ENCODE data around the gene SIM1.

The SIM1 gene

GRCh38 chr6:100470422-100471120, 5.8 kb upstream of the SIM1 start:
- DNase-seq (ENCODE audit: extremely low read depth in 1 of 2, low read depth in 1 of 2), result no peak

DNA sequence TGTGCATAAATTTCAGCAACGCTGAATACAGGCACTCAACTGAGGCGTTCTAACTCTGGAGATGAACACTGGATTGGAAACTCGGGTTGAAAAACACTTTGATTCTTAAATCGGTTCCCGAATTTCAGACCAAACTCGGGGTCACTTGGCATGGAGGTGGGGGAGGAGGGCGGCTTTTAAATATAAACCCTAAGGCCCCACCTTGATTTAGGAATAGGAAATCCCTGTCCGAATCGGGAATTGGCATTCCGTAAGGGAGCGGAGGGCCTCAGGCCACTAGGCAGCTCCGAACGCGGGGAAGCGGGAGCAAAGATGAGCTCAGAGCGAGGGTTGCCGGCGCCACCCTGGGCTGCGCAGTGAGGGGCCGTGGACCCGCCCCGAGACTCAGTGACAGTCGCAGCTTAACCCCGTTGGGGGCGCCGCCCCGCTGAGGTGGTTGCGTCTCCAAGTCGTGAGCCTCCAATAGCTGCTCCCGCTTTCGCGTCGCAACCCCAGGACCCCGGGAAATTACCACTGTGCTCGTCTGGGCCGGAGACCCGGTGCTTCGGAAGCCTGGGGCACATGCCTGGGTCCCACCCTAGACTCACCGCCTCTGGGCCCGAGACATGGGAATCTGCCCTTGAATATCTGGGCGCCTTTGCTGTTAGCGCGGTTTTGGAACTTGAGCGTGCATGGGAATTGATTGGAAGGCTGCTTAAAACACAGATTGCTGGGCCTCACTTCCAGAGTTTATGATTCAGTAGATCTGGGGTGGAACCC, 4.6 kb upstream of the SIM1 start:
- DNase-seq (ENCODE audit: extremely low read depth in 1 of 2, low read depth in 1 of 2), result no peak

DNA sequence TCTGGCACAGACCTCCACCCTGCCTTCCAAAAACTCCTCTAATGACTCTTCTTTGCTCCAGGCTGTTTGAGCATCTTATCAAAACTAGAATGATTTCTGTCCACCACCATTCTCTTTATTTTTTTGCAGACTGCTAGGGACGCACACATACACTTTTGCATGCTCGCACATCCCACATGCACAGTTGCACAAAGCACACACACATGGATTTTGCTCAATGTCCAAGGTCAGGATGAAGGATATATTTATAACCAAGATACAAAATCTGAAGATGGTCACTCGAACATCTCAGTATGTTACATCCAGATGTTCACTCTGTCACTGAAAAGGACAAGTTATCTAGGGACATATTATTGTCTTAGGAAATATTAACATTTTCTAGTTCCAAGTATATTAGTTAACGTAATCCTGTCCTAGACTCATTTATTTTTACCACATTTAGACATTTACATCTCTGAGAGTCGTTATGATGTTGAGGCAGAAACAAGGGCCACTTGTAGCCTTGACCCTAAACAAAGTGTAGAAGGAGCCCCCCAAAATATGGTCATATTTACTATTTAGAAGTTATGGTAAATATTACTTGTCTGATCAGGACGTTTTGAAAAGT, 3.4 kb upstream of the SIM1 start:
- DNase-seq (ENCODE audit: extremely low read depth in 1 of 2, low read depth in 1 of 2), result no peak

DNA sequence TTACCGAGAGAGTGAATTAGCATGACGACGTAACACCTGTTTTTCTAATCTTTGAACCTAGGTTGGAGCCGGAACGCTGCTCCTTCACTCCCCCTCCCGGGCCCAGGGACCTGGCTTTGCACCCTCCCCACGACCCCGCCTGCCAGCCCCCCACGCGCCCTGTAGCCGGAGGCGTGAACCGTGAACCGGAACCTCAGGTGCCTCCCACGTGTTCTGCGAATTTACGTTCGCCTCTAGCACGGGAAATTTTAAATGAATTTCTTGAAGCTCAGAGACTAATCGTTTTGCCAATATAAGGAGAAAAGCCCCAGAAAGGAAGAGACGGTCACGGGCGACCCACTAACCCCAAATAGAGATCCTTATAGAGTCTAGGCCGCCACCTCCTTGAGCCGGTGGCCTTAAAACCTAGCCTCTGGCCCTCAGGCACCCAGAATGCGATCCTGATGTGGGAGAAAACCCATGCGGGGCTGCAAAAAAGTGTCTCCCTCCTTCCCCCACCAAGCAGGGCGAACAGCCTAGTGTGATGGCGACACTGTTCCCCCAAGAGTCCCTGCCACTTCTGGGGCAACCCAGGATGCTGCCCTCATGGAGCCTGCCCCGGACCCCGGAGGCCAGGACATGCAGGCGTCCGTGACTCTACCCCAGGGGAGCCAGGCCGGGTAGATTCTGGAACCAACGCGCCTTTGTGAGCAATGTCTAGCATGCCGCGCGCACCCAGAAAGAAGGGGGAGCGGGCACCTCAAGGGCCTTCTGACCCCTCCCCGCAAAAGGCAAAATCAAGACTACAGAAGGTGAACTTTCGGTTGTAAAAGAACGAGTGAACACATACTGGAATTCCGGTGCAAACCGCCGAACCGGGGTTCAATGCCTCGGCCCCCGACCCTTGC, 2.7 kb upstream of the SIM1 start:
- DNase-seq (ENCODE audit: extremely low read depth in 1 of 2, low read depth in 1 of 2), result no peak

- no peak for DNase-seq (ENCODE audit: extremely low read depth in 1 of 2, low read depth in 1 of 2)
Measured at GRCh38 chr6:100466410-100467128, 1.8 kb upstream of the SIM1 start.

DNA sequence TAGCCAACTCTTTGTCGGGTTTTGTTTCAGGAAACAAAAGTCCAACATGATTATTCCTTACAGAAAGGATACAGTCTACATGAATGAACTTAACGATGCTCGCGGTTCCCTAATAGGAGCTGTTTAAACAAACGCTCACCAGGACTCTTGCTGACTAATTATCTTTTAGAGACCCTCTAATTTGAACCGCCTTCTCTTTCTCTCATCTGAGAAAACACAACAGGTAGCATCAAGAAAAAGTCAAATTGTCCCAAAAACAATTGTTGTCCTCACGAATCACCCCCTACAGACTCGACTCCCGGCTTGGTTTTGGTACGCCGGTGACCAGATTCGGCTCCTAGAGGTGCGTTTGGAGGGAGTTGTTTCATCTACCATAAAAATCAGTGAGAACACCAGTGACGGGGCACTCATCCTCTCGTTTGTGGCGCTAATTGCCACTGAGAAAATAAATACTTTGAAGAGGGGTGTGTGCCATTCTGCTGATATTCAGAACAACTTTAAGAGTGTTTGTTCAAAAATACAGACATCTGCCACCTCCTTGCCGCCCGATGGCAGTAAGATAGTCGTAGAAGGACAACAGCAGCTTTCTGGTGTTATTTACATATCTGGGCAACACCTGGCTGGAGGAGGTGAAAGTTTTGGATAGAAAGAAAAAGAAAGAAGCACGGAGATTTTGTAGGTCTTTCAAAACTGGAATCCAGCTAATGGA, 1.1 kb upstream of the SIM1 start:
- no peak for DNase-seq (ENCODE audit: extremely low read depth in 1 of 2, low read depth in 1 of 2)

- DNase-seq (ENCODE audit: extremely low read depth in 1 of 2, low read depth in 1 of 2), result no peak
Measured at GRCh38 chr6:100464162-100464851, 414 bp downstream of the SIM1 start.

GRCh38 chr6:100463630-100464161, 1.0 kb downstream of the SIM1 start:
- no peak for DNase-seq (ENCODE audit: extremely low read depth in 1 of 2, low read depth in 1 of 2)

GRCh38 chr6:100462706-100463629, 1.8 kb downstream of the SIM1 start:
- no peak for DNase-seq (ENCODE audit: extremely low read depth in 1 of 2, low read depth in 1 of 2)

DNA sequence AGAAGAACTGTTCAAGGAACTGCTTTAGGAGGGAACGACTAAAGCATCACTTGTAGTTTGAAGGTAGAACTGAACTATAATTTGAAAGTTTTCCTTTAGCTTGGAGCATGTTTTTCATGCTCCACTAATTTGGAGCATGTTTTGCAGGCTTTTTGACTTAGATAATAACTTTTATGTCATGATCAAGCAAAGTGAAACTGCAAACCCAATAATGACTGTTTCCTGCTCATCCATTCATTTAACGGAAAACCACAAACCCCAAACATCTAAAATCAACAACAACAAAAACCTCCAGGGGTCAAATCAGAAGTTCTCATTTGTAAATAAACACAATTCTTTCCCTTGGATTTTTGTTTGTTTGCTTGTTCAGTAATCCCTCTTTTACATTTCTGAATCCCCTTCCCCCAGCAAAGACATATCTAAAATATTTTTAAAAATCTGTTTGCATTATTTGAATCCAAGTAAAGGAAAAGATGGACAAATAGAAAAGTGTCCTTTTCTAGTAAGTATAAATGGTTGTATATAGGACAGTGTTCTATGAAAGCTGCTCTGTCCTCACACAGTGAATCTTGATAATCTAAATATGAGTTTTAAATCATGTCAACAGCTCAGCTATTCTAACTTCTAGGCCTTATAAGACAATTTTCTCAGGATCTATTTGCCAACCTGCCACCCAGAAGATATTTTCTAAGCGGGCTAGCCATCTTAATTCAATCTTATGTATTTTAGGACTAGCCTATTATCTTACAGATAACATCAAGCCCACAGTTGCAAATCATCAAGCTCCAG, 2.6 kb downstream of the SIM1 start:
- no peak for DNase-seq (ENCODE audit: extremely low read depth in 1 of 2, low read depth in 1 of 2)

DNA sequence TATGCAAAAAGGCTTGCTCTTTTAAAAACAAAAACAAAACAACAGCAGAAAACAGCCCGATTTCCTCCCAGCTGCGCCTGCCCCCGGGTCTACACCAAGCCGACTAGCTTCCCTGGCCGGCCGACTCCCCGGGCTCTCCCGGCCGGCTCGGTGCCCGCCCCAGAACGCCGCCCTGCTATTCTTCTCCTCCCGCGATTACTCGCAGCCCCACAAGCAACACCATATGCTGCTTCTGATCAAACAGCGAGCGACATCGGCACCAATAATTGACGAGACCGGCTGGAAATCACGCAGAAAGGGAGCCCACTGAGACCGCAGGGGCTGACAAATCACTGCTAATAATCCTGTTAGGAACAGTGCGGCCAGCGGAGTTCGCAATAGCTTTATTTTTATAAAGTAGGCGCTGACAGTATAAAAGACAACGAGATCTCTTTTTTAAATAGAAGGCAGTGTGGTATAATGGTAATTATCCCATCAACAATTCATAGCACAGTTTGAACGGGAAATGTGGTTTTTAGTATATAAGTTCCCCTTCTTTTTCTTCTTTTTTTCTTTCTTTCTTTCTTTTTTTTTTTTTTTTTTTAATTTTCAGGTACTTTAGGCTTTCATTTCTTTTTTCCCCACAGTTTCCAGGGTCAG, 3.3 kb downstream of the SIM1 start:
- DNase-seq (ENCODE audit: extremely low read depth in 1 of 2, low read depth in 1 of 2), result no peak

GRCh38 chr6:100460650-100461204, 4.0 kb downstream of the SIM1 start:
- no peak for DNase-seq (ENCODE audit: extremely low read depth in 1 of 2, low read depth in 1 of 2)

- no peak for DNase-seq (ENCODE audit: extremely low read depth in 1 of 2, low read depth in 1 of 2)
Measured at GRCh38 chr6:100459592-100460184, 5.0 kb downstream of the SIM1 start.

- DNase-seq (ENCODE audit: extremely low read depth in 1 of 2, low read depth in 1 of 2), result no peak
Measured at GRCh38 chr6:100458841-100459591, 5.7 kb downstream of the SIM1 start.

GRCh38 chr6:100457311-100457990, 7.3 kb downstream of the SIM1 start:
- no peak for DNase-seq (ENCODE audit: extremely low read depth in 1 of 2, low read depth in 1 of 2)

Data from activated CD8-positive, alpha-beta memory T cell treated with anti-CD3 and anti-CD28 coated beads for 1 hour (primary cell).